Upper lobe of right lung (tissue), 1 donor: Measurements from ENCODE around the gene PTGES3L. TPM values are rescaled to one million over a fixed set of nuclear protein-coding genes. Genes with fewer than 3 reads are reported as not detected.
A peak's percentile ranks its signal among the peaks of the same experiment; 100 is the strongest.

Experiments
- ATAC-seq: fragments of 200-7000 bp; cut with Tn5 transposase; one replicate; pipeline ENCODE4 v1.9.1; 2020; ENCODE audit warnings: mild to moderate bottlenecking, moderate library complexity
- DNase-seq: peaks from one replicate; pipeline ENCODE4 v3.0.0-alpha.2; 2020
- H3K27ac ChIP-seq: fragments of 200-600 bp; one replicate; pipeline ENCODE4 v1.8.0; 2022
- H3K27me3 ChIP-seq: fragments of 200-600 bp; one replicate; pipeline ENCODE4 v1.8.0; 2022; ENCODE audit warnings: mild to moderate bottlenecking
- H3K36me3 ChIP-seq: fragments of 200-600 bp; one replicate; pipeline ENCODE4 v1.8.0; 2022
- H3K4me1 ChIP-seq: fragments of 200-600 bp; one replicate; pipeline ENCODE4 v1.8.0; 2022
- H3K4me3 ChIP-seq: fragments of 200-600 bp; one replicate; pipeline ENCODE4 v1.8.0; 2022; ENCODE audit warnings: mild to moderate bottlenecking
- H3K9me3 ChIP-seq: fragments of 200-600 bp; one replicate; pipeline ENCODE4 v1.8.0; 2022
- CTCF ChIP-seq: fragments of 200-600 bp; IDR thresholded peaks from one replicate; pipeline ENCODE4 v1.8.0; 2022; ENCODE audit warnings: antibody characterized with exemption
- intact Hi-C: fragments of 100-400 bp; cut with DNase I; formaldehyde crosslinking; loops from one replicate; pipeline ENCODE4 v1.11.0; 2022
- total RNA-seq: library from RNA; stranded (reverse); fragmentation: NEBNext Ultra II Directional; extraction: Animal tissue kit (Norgen Biotek cat#: 25700); gene quantifications from one replicate; pipeline ENCODE4 v1.2.1, GENCODE V29; 2021
- donor health status: DM: no; HTN: yes; CAD: no; lungs with severe emphysema.

Gene PTGES3L
- total RNA-seq, 1 donor from 2014 or later = 0.38 TPM

- no peak for DNase-seq
- Histone ChIP-seq H3K4me1 (peaks cover 44% of the 10 kb centered on the region), H3K27me3 (no peaks in the 10 kb centered on the region), H3K9me3 (no peaks in the 10 kb centered on the region), H3K36me3 (peaks cover 64% of the 10 kb centered on the region), H3K27ac (peak overlapping the region; percentile 65), H3K4me3 (no peak overlapping the region)
- intact Hi-C loops = no loop called here
- peak; percentile 61 for ATAC-seq
- no peak for TF ChIP-seq CTCF
Measured at GRCh38 chr17:43015579-43015978, 35.7 kb upstream of the PTGES3L start.

- Histone ChIP-seq H3K27ac (peak overlapping the region; percentile 65), H3K36me3 (peaks cover 64% of the 10 kb centered on the region), H3K27me3 (no peaks in the 10 kb centered on the region), H3K4me3 (no peak overlapping the region), H3K9me3 (no peaks in the 10 kb centered on the region), H3K4me1 (peaks cover 43% of the 10 kb centered on the region)
- no peak for ATAC-seq
- DNase-seq = no peak
- TF ChIP-seq CTCF = no peak
- intact Hi-C loops = no loop called here
Measured at GRCh38 chr17:43014649-43015542, 35.0 kb upstream of the PTGES3L start.

- ATAC-seq (no peak), DNase-seq (no peak)
- peaks cover 35% of the 10 kb centered on the region for H3K4me1 ChIP-seq
- no peaks in the 10 kb centered on the region for H3K27me3 ChIP-seq
- no peaks in the 10 kb centered on the region for H3K9me3 ChIP-seq
- no peak overlapping the region for H3K4me3 ChIP-seq
- TF ChIP-seq CTCF = no peak
- H3K36me3 ChIP-seq = peaks cover 64% of the 10 kb centered on the region
- intact Hi-C loops = no loop called here
- H3K27ac ChIP-seq = peak overlapping the region; percentile 65
Measured at GRCh38 chr17:43014020-43014648, 34.3 kb upstream of the PTGES3L start.

GRCh38 chr17:43013296-43013695 lies 33.4 kb upstream of the PTGES3L start:
- ATAC-seq (no peak), DNase-seq (no peak)
- H3K27ac ChIP-seq = no peak overlapping the region
- H3K36me3 ChIP-seq = peaks cover 58% of the 10 kb centered on the region
- no peaks in the 10 kb centered on the region for H3K27me3 ChIP-seq
- H3K9me3 ChIP-seq = no peaks in the 10 kb centered on the region
- intact Hi-C loops = no loop called here
- no peak for TF ChIP-seq CTCF
- no peak overlapping the region for H3K4me3 ChIP-seq
- H3K4me1 ChIP-seq = peaks cover 27% of the 10 kb centered on the region

- peaks cover 33% of the 10 kb centered on the region for H3K4me1 ChIP-seq
- intact Hi-C loops = no loop called here
- ATAC-seq (no peak), DNase-seq (no peak)
- peaks cover 51% of the 10 kb centered on the region for H3K36me3 ChIP-seq
- H3K27me3 ChIP-seq = no peaks in the 10 kb centered on the region
- no peak overlapping the region for H3K27ac ChIP-seq
- H3K9me3 ChIP-seq = no peaks in the 10 kb centered on the region
- no peak for TF ChIP-seq CTCF
- H3K4me3 ChIP-seq = no peak overlapping the region
Measured at GRCh38 chr17:43011728-43012472, 32.0 kb upstream of the PTGES3L start.
